NCI-H1105 (cell line): ENCODE data around the gene EEA1.

Experiments used
- DNase-seq: peaks from one replicate; lab custom pipeline; 2025; lab: John Stamatoyannopoulos, UW

EEA1 gene

DNA sequence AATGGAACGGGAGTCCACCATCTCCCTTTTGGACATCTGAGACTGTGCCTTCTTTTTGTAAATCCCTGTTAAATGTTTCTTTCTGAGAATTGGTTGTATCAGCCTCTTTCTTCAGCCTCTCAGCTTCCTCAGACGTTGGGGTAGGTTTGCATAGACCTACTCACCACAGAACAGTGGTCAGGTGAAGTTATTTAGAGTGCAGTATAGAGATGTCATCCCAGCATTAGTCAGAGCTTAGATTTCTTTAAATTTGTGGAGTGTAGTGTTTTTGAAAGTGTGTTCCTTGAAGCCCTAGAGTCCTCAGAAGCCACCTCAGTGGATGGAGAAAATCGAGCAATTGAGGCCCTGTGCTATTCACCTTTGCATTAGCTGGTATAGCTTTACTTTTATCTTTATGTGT is 8.9 kb upstream of the EEA1 start:
- no peak for DNase-seq

DNA sequence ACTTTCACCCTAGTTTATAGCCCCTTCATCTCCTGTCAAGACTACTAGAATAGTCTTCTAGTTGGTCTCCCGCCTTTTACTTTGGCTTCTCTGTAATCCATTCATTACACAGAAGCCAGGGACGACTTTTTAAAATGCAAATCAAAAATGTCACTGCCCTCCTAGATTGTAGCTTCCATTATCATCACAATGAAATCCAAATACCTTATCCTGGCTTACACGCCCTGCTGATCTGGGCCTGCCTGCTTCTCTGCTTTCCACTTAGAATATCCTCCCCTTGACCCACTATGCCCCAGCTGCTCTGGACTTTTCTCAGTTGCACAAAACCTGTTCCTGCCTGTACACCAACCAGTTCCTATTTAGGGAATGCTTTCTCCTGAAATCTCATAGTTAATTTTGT is 4.5 kb upstream of the EEA1 start:
- no peak for DNase-seq

DNA sequence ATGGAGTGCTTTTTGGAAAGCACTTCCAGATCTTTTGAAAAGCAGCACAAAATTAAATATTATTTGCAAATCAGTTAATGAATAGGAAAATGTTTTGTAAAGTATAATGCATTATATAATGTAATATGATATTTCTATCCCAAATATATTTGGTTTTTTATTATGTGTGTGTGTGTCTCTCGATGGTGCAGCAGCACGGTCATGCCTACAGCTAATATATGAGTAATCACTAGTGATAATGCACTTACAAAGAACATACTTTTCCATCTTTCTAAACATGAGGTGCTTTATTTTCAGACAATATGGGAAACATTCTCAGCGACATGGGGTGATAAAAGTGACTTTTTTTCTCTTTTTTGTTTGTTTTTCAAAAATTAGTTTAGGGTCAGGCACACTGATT is 1.3 kb upstream of the EEA1 start:
- no peak for DNase-seq

DNA sequence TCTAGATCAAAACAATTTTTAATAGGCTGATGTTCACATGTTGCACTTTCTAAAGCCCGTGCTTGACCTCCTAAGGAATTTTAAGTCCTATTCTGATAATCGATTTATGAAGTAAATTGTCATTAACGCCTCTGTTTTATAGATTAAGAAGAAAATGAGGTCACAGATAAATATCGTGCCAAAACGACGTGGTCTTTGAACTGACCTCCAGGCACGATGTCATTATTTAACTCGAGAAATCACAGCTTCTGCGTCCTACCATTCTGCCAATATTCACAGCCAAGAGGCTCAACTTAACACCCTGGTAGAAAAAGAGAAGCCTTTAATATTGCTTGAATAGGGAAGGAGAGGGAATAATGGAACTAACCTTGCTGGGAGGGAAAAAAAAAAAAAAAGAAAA is 888 bp upstream of the EEA1 start:
- no peak for DNase-seq

DNA sequence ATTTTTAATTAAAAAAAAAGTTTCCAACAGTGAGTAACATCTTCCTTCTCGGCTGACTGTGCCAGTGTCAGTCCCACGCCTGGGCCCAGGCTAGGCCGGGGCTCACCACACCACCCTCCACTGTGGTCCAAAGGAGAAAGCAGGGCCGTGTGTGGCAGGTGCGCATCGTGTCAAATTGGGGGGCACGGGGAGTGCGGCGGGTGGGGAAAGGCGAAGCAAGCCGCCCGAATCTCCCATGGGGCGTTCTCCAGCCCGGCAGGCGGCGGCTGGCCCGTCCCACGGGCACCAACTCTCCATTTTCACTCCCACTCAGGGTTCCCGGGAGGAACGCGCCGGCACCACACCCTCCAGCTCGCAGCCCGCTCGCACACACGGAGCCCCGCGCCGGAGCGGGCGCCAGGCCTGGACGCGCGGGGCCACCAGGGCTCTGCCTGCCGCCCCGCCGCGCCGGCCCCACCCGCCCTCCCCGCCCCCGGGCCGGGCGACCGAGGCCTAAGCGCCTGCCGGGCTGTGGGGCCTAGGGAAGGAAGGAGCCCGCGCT is 604 bp downstream of the EEA1 start:
- DNase-seq: peak; percentile 29

DNA sequence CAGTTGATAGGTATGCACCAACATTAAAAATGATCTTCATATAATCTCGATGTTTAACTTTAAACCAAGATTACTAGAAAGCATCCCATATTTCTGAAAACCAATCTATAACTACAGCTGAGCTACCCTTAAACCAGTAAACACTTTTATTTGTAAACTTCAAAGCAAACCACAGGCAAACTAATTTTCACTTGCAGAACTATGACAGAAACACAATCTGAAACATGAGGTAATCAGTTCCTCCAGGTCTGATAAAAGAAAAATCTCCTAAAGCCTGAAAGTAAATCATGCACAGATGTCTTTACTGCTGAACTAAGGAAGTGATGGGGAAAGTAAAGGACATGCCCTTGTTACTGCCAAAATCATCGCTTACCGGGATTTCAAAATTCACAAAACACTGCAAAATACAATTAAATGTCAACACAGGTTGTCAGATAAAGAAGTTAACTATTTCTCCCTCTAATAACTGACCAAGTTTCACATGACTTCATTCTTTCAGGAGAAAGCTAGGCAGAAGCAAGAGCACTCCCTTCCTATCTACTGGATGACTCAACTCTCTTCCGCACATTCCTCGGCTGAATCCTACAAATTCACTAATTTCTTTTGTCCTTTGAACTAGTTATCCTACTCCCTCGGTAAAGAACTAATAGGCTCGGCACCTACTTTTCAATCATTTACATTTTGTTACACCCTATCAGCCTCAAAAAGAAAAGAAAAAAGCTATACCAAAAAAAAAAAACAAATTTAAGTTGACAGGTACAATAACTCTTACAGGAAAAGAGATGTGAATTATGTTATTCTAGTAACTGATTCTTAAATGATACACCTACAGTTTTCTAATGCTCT is 1.4 kb downstream of the EEA1 start:
- DNase-seq: no peak

DNA sequence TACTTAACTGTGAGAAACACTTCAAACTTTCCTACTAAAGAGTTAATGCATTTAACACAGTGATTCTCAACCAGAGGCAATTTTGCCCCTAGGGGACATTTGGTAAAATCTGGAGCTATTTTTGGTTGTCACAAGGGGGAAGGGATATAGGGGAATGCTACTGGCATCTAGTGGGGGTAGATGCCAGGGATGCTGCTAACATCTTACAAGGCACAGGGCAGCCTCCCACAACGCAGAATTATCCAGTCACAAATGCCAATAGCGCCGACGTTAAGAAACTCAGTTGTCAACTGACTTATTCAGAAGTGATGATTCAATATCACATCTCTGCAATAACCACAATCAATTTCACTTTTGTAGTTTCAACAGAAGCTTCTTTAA is 2.0 kb downstream of the EEA1 start:
- DNase-seq: no peak

DNA sequence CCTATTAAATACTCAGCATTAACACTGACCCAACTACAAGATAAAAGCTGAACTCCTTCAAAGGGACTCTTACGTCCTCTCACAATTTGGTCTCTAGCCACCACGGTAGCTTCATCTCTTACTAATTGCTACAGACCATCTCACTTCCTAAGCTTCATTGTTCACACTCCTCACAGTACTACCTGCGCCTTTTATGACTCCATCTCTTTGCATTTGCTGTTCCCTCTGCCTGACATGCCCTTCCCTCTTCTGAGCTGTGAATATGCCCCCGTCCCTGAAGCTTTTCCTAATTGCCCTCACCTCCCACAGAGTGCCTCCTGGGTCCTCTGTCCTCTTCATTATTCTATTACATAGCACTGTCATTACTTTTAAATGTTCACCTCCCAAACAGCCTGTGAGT is 2.5 kb downstream of the EEA1 start:
- no peak for DNase-seq

DNA sequence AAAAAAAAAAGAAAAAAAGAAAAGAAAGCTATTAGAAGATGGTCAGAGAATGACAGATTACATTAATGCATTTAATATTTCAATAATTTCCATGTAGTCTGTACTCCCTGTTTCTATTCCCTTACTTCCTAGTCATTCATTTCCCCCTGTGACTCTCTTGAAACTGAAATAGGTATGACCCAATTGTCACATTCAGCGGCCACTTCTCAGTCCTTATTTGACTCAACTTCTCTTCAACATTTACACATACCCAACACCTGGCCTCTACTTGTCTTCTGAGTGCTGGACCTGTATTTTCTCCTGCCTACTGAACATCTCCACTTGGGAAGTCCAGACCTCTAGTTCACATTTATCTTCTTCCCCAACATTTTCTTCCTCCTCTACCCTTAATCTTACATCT is 7.2 kb downstream of the EEA1 start:
- no peak for DNase-seq

DNA sequence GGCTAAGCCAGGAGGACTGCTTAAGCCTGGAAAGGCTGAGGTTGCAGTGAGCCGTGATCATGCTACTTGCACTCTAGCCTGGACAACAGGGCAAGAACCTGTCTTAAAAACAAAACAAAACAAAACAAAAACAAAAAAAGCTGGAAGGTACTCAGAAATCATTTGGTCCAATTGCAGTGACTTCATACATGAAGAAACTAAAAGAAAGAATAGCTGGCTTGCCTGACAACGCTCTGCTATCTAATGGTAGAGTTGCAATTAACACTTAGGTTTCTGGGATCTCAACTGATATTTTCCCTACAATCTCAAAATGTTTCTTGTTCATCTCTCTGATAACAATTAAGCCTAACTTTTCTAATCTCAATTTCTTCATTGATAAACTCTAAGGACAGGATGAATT is 13.7 kb downstream of the EEA1 start:
- no peak for DNase-seq

DNA sequence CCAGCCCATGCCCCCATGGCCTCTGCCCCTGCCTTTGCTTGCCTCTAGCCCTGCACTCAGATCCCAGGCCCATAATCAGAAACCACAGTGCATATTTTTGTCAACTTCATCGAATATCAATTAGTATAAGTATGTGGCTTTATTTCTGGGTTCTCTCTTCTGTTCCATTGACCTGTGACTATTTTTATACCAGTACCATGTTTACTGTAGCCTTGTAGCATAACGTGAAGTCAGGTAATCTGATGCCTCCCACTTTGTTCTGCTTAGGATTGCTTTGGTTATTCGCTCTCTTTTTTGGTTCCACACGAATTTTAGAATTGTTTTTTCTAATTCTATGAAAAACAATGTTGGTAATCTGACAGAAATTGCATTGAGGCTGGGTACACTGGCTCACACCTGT is 14.9 kb downstream of the EEA1 start:
- DNase-seq: no peak

DNA sequence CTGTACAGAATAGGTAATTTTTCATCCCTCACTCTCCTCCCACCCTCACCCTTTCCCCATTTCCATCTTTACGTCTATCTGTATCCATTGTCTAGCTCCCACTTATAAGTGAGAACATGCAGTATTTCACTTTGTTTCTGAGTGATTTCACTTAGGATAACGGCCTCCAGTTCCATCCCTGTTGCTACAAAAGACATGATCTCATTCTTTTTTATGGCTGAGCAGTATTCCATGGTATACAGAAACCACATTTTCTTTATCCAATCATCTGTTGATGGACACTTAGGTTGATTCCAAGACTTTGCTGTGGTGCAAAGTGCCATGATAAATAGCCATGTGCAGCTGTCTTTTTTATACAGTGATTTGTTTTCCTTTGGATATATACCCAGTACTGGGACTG is 16.4 kb downstream of the EEA1 start:
- no peak for DNase-seq

DNA sequence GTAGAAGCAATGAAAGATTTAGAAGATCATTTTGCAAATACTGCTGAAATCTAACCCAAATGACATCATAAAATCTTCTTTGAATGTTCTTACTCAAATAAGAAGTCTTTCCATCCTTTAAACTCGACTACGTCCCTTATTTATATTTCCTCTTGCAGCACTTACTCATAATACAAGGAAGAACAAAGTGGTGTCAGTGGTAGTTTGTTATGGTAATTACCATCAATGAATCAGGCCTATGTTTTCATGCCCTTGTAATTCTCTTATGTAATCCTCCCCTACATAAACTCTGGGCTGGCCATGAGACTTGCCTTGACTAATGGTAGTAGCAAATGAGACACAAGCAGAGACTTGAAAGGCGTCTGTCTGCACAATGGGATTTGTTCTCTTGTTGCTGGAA is 17.0 kb downstream of the EEA1 start:
- DNase-seq: no peak

DNA sequence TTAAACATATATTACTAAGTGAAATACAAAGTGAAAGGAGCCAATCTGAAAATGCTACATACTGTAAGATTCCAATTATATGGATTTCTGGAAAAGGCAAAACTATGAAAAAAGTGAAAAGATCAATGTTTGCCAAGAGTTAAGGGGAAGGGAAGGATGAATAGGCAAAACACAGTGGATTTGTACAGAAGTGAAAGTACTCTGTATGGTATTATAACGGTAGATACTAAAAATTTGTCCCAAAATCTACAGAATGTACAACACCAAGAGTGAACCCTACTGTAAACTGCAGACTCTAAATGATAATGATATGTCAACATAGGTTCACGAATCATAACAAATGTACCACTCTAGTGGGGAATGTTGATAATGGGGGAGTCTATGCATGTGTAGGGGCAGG is 17.8 kb downstream of the EEA1 start:
- DNase-seq: no peak

DNA sequence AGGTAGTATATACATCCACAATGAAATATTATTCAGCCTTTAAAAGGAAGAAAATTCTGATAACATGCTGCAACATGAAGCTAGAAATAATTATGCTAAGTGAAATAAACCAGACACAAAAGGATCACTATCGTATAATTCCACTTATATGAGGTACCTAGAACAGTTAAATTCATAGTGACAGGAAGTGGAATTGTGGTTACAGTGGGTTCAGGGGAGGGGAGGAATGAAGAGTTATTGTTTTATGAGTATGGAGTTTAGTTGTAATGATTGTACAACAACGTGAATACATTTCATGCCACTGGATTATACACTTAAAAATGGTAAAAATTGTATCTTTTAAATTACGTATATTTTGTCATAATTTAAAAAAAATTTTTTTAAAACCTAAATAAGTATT is 21.0 kb downstream of the EEA1 start:
- no peak for DNase-seq

DNA sequence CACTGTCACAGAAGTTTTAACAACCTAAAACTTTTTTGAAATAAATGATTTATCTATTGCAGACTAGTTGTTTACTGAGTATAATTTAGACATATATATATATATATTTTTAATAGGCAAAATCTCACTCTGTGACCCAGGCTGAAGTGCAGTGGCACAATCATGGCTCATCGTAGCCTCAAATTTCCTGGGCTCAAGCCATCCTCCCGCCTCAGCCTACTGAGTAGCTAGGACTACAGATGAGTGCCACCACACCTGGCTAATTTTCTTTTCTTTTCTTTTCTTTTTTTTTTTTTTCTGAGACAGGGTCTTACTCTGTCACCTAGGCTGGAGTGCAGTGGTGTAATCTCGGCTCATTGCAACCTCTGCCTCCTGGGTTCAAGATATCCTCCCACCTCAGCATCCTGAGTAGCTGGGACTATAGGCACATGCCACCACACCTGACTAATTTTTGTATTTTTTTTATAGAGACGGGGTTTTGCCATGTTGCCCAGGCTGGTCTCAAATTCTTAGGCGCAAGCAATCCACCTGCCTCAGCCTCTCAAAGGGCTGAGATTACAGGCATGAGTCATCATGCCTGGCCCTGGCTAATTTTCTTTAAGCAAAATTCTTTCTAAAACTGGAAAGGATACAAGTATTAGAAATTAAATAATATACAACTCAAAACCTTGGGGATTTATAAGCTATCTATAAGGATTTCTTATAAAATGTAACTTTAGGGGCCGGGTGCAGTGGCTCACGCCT is 23.1 kb downstream of the EEA1 start:
- DNase-seq: no peak

DNA sequence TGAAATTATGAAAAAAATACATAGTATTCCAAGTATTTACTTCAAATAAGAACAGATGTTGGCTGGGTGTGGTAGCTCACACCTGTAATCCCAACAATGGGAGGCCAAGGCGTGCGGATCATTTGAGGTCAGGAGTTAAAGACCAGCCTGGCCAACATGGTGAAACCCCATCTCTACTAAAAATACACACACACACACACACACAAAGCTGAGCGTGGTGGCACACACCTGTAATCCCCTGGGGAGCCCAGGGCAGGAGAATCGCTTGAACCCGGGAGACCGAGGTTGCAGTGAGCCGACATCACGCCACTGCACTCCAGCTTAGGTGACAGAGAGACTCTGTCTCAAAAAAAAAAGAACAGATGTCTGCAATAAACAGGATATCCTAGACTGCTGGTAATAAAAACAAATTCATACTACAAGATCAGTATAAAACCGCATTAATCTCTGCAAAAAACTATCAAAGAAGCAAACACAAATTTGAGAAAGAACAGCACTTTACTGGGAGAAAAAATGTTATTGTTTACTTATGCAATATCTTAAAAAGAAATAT is 23.8 kb downstream of the EEA1 start:
- no peak for DNase-seq

DNA sequence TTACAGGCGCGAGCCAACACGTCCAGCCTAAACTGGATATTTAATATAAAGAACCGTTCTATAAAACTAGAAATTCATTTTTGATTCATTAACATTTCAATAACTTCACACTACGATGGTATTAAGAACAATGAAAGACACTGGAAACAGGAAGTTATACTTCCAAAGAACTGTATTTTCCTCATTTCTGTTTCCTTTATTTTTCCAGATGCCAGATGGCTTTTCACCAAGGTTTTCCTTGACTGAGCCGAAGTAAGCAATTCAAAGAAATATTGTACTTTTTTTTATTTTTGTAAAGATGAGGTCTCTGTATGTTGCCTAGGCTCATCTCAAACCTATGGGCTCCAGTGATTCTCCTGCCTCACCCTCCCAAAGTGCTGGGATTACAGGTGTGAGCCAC is 28.2 kb downstream of the EEA1 start:
- no peak for DNase-seq

DNA sequence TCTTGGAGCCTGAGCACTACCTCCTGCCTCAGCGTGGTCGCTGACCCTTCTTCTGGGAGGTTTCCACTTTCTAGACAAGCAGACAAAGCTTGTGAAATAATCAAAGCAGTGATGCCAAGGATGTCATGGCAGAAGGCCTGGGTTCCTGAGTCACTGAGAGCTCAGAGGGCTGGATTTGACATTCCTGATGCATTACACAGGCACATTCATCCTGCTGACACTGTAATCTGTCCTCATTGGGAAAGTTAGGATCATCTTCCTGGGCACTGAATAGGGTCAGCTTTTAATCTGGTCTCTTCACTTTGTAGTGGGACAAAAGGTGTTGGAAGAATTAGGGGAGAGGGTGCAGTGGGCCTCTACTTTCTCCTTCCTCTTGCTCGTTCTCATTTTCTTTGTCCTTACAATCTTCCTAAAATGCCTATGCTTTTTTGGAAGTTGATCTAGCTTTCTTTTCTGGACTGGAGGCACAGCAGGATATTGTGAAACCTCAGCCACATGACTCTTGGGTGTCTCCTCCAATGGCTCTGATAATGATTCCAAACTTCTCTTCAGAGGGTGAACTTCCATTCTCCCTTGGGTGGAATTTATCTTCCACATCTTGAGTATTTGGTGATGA is 29.6 kb downstream of the EEA1 start:
- no peak for DNase-seq

DNA sequence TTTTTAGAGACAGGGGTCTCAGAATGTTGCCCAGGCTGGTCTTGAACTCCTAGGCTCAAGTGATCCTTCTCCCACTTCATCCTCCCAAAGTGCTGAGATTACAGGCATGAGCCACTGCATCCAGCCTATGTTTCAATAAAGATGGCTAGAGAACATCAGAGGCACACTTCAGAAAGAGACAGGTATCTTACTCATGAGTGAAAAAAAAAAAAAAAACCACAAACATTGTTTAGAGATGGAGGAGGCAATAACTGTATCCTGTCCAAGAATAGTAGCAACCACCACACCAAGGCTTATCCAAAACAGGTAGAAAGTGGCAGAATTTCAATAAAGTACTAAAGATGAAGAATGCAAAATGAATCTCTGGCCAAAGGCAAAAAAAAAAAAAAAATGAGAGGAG is 30.3 kb downstream of the EEA1 start:
- DNase-seq: no peak

DNA sequence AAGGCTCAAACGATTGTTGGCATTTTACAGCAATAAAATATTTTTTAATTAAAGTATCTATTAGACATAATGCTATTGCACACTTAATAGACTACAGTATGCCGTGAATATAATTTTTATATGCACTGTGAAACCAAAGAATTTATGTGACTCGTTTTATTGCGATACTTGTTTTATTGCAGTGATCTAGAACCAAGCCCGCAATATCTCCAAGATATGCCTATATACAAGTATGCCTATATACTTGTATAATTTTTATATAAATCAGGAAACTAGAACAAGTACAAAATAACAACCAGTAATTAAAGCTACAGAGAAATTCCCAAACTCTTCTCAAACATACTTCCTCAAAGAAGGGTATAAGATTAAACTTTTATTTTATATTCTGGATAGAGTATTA is 31.3 kb downstream of the EEA1 start:
- DNase-seq: no peak

DNA sequence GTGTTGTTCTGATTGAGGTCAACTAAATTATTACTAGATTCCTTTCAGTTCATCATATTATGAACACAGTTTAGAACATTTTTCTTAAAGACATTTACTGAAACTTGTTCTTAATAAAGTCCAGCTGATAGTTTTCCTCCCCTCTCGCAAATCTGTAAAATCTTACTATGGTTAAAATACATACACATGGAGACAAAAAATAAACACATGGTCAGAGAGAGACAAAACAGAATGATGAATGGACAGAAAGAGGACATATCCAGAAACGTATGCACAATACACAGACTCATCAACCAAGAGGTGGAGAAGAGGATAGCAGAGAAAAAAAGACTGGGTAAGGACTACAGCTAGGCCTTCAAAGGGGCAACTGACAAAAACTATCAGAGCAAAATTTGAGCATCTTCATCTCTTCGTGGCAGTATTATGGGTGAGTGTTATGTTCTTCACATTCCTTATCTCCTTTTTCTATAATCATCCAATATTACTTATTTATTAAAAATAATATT is 38.4 kb downstream of the EEA1 start:
- no peak for DNase-seq

DNA sequence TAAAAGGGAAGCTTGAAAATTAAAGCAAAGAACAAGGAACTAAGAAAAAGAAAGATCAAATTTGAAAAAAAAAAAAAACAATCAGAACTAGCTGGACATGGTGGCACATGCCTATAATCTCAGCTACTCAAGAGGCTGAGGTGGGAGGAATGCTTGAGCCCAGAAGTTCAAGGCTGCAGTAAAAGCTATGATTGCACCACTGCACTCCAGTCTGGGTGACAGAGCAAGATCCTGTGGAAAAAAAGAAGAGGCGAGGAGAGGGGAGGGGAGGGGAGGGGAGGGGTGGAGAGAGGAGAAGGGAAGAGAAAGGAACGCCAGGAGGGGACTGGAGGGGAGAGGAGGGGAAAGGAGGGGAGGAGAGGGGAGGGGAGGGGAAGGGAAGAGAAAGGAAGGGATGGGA is 43.0 kb downstream of the EEA1 start:
- no peak for DNase-seq
